HG03432 (cell line): Measurements from ENCODE around the gene BCL7B.
"Not testable (repeated sequence)": the region's sequence is repeated elsewhere in the genome, so short reads cannot be mapped to it uniquely, and the experiment has no call there.

Experiments
- ATAC-seq: cut with Tn5 transposase; IDR thresholded peaks from one replicate; pipeline ENCODE4 v1.9.1; 2021; ENCODE audit warnings: mild to moderate bottlenecking, moderate library complexity; ENCODE audit not compliant: unreplicated experiment

Gene BCL7B

GRCh38 chr7:73537051-73537450 lies 20.4 kb downstream of the BCL7B start:
- no peak for ATAC-seq

- no peak for ATAC-seq
These were observed 21.0 kb downstream of the BCL7B start for GRCh38 chr7:73536479-73536878.

- ATAC-seq = not testable (repeated sequence)
These were observed 21.6 kb downstream of the BCL7B start for GRCh38 chr7:73535918-73536317.

- no peak for ATAC-seq
These were observed 23.7 kb downstream of the BCL7B start for GRCh38 chr7:73533742-73534141.

- ATAC-seq = no peak
These were observed 25.3 kb downstream of the BCL7B start for GRCh38 chr7:73532224-73532623.

GRCh38 chr7:73530800-73531199 lies 26.7 kb downstream of the BCL7B start:
- ATAC-seq = no peak

GRCh38 chr7:73526896-73527821 lies 30.3 kb downstream of the BCL7B start:
- no peak for ATAC-seq

- not testable (repeated sequence) for ATAC-seq
These were observed 31.4 kb downstream of the BCL7B start for GRCh38 chr7:73526158-73526494.

- ATAC-seq = peak; percentile 90
These were observed 35.2 kb downstream of the BCL7B start, which contains the start of gene BAZ1B for GRCh38 chr7:73522105-73522872. TSS of gene BAZ1B (minus strand) at chr7:73522293. CDS start at chr7:73521933, 360 bp downstream.

- ATAC-seq = peak; percentile 50
These were observed 35.8 kb downstream of the BCL7B start for GRCh38 chr7:73521636-73522104.

GRCh38 chr7:73520673-73521635 lies 36.5 kb downstream of the BCL7B start:
- no peak for ATAC-seq

GRCh38 chr7:73519867-73520672 lies 37.4 kb downstream of the BCL7B start:
- ATAC-seq = no peak

- no peak for ATAC-seq
These were observed 39.0 kb downstream of the BCL7B start for GRCh38 chr7:73518470-73518869.

- no peak for ATAC-seq
These were observed 40.1 kb downstream of the BCL7B start for GRCh38 chr7:73517241-73517995.

GRCh38 chr7:73515178-73515577 lies 42.3 kb downstream of the BCL7B start:
- no peak for ATAC-seq

- ATAC-seq = no peak
These were observed 45.3 kb downstream of the BCL7B start for GRCh38 chr7:73512018-73512780.

- ATAC-seq = no peak
These were observed 48.0 kb downstream of the BCL7B start for GRCh38 chr7:73509463-73509862.

GRCh38 chr7:73507556-73507955 lies 49.9 kb downstream of the BCL7B start:
- no peak for ATAC-seq
